K562 (cell line): ENCODE data around the gene ANXA3. TPM values are rescaled to one million over a fixed set of nuclear protein-coding genes. Genes with fewer than 3 reads are reported as not detected.

Experiments
- ATF4 ChIP-seq: fragments of 450-650 bp; formaldehyde crosslinking; IDR thresholded peaks from 2 replicates; pipeline ENCODE4 v1.4.0; 2022; ENCODE audit warnings: mild to moderate bottlenecking, moderate library complexity
- CREB1 ChIP-seq, 2 experiments: sonication (generic) in 1 of 2; formaldehyde crosslinking in 1 of 2; IDR thresholded peaks; 2 replicates each; pipeline versions ENCODE4 v1.6.1 to v1.8.0; 2012 to 2022; ENCODE audit warnings: inconsistent platforms in 1 of 2, mild to moderate bottlenecking in 1 of 2, missing genetic modification reagents in 1 of 2, moderate library complexity in 1 of 2
- CTCFL ChIP-seq: IDR thresholded peaks from 2 replicates; pipeline ENCODE4 v1.6.1; 2011; ENCODE audit warnings: borderline replicate concordance, low read depth, mild to moderate bottlenecking, moderate library complexity, low read length; ENCODE audit not compliant: insufficient read depth, poor library complexity, severe bottlenecking
- GABPB1 ChIP-seq: sonication (generic); formaldehyde crosslinking; IDR thresholded peaks from 2 replicates; pipeline ENCODE4 v1.8.0; 2022; ENCODE audit warnings: mild to moderate bottlenecking, missing genetic modification reagents
- KLF10 ChIP-seq: fragments of 250-450 bp; sonication (Bioruptor Pico); IDR thresholded peaks from 2 replicates; pipeline ENCODE4 v1.6.1; 2021; ENCODE audit warnings: matching md5 sums
- MTF1 ChIP-seq: fragments of 250-450 bp; sonication (Bioruptor Pico); IDR thresholded peaks from 2 replicates; pipeline ENCODE4 v1.9.0; 2021; ENCODE audit warnings: moderate library complexity, mild to moderate bottlenecking, inconsistent platforms, borderline replicate concordance
- MXI1 ChIP-seq: IDR thresholded peaks from 2 replicates; pipeline ENCODE4 v1.6.1; 2011; ENCODE audit warnings: low read depth, mild to moderate bottlenecking, improper control_type of control experiment, low read length
- NBN ChIP-seq: fragments of 450-650 bp; IDR thresholded peaks from 2 replicates; pipeline ENCODE4 v1.6.1; 2016; ENCODE audit warnings: low read depth, mild to moderate bottlenecking
- RFX1 ChIP-seq: fragments of 450-650 bp; IDR thresholded peaks from 2 replicates; pipeline ENCODE4 v1.6.1; 2016; ENCODE audit warnings: mild to moderate bottlenecking, moderate library complexity
- SP2 ChIP-seq: IDR thresholded peaks from 2 replicates; pipeline ENCODE4 v1.6.1; 2011; ENCODE audit warnings: mild to moderate bottlenecking, low read depth, low read length, moderate library complexity; ENCODE audit not compliant: poor library complexity, severe bottlenecking; ENCODE audit errors: extremely low read depth
- TSC22D4 ChIP-seq: fragments of 450-650 bp; IDR thresholded peaks from 2 replicates; pipeline ENCODE4 v1.6.1; 2016; ENCODE audit warnings: missing genetic modification characterization, missing biosample characterization, control low read depth
- ZBTB34 ChIP-seq: fragments of 250-450 bp; sonication (Bioruptor Pico); IDR thresholded peaks from 2 replicates; pipeline ENCODE4 v1.8.0; 2021; ENCODE audit warnings: mild to moderate bottlenecking, moderate library complexity
- ZBTB9 ChIP-seq: fragments of 450-650 bp; formaldehyde crosslinking; IDR thresholded peaks from 2 replicates; pipeline ENCODE4 v1.4.0; 2020; ENCODE audit warnings: mild to moderate bottlenecking, moderate library complexity
- ZNF24 ChIP-seq: fragments of 450-650 bp; IDR thresholded peaks from 2 replicates; pipeline ENCODE4 v1.6.1; 2016
- ZNF263 ChIP-seq: sonication (generic); formaldehyde crosslinking; IDR thresholded peaks from 2 replicates; pipeline ENCODE4 v1.8.0; 2022; ENCODE audit warnings: mild to moderate bottlenecking, missing genetic modification reagents, borderline replicate concordance
- ZNF277 ChIP-seq: fragments of 250-450 bp; sonication (Bioruptor Pico); IDR thresholded peaks from 2 replicates; pipeline ENCODE4 v1.8.0; 2022; ENCODE audit warnings: inconsistent platforms, mild to moderate bottlenecking, moderate library complexity, borderline replicate concordance
- ZNF644 ChIP-seq: fragments of 200-800 bp; sonication (Bioruptor generic); IDR thresholded peaks from 2 replicates; pipeline ENCODE4 v1.6.1; 2016; ENCODE audit warnings: low read depth, missing genetic modification characterization, missing compliant biosample characterization
- ZNF780A ChIP-seq: fragments of 250-450 bp; sonication (Bioruptor Pico); IDR thresholded peaks from 2 replicates; pipeline ENCODE4 v1.5.0; 2021; ENCODE audit warnings: mild to moderate bottlenecking
- polyA plus RNA-seq, 8 experiments: library from polyadenylated mRNA; depleted of rRNA in 4 of 8; stranded (reverse) in 5 of 8; unstranded in 3 of 8; fragments of >200 nt; fragmentation: Nextera tagmentation in 2 of 8; fragmentation: Illumina TruSeq in 1 of 8; extraction: Ambion mirVana in 2 of 8; extraction: Trizol in 1 of 8; gene quantifications; 2 replicates each; pipeline versions ENCODE4 v1.2.1 to v1.2.3, GENCODE V29; 2011 to 2014; ENCODE audit warnings: inconsistent platforms in 1 of 8, missing spikeins in 1 of 8
- total RNA-seq, 7 experiments: library from RNA; depleted of rRNA in 6 of 7; stranded (reverse); fragments of >200 nt in 6 of 7; fragmentation: Illumina TruSeq in 2 of 7; extraction: Trizol in 2 of 7; gene quantifications; 2 replicates each; pipeline versions ENCODE4 v1.2.1 to v1.2.3, GENCODE V29; 2011 to 2021; ENCODE audit warnings: low replicate concordance in 1 of 7

The ANXA3 gene
- total and polyA plus RNA-seq, 9 of the 15 experiments (the other 6 are each of a cell fraction or from before 2014, with no cell fraction given): 6.3 to 15.5 (median 9.8) TPM

GRCh38 chr4:78599931-78600375 is 48.4 kb downstream of the ANXA3 start (continued):
- TF ChIP-seq CTCFL (no peak), GABPB1 (CRISPR knock-in tag) (no peak), ZNF24 (no peak; the same call in 1 of the 2 replicates), RFX1 (no peak), ZNF644 (tag) (no peak), KLF10 (no peak), MXI1 (peak; percentile 58; the same call in 1 of the 2 replicates), ZNF277 (CRISPR knock-in tag) (no peak), ZBTB9 (CRISPR knock-in tag) (no peak), MTF1 (CRISPR knock-in tag) (no peak), ZNF263 (CRISPR knock-in tag) (peak; percentile 43; the same call in 1 of the 2 replicates), CREB1 (IDR thresholded peaks at IDR 0.05) (peak; percentile 63; the same call in 1 of the 2 replicates), CREB1 (CRISPR knock-in tag; IDR thresholded peaks at IDR 0.05) (peak; percentile 46; the same call in 1 of the 2 replicates), ZBTB34 (CRISPR knock-in tag) (no peak), SP2 (no peak), ATF4 (CRISPR knock-in tag) (peak; percentile 50; the same call in 1 of the 2 replicates), NBN (peak; percentile 87), TSC22D4 (tag) (no peak), ZNF780A (CRISPR knock-in tag) (no peak)
